HG03378 (cell line): Measurements from ENCODE around the gene DEK.
"Not testable (repeated sequence)": the region's sequence is repeated elsewhere in the genome, so short reads cannot be mapped to it uniquely, and the experiment has no call there.

Experiments used
- ATAC-seq: cut with Tn5 transposase; IDR thresholded peaks from one replicate; pipeline ENCODE4 v1.9.1; 2021; ENCODE audit warnings: mild to moderate bottlenecking, moderate library complexity; ENCODE audit not compliant: unreplicated experiment

Gene DEK

GRCh38 chr6:18207949-18208348 is 56.4 kb downstream of the DEK start:
- no peak for ATAC-seq

GRCh38 chr6:18207438-18207837 is 56.9 kb downstream of the DEK start:
- ATAC-seq: no peak

DNA sequence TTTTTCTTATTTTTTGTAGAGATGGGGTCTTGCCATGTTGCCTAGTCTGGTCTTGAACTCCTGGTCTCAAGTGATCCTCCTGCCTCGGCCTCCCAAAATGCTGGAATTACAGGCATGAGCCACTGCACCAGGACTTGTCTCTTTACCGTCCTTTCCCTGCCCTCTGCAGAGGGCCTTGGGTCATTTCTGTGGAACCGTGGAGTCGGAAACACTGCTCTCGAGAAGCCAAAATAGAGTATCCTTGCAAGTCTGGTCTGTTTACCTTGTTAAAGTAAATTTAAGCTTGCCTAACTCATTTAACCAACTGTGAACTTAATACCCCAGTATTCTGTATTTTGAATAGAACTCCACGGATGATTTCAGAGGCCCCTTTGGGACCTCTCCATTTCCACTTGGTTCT is 57.7 kb downstream of the DEK start:
- ATAC-seq: no peak

DNA sequence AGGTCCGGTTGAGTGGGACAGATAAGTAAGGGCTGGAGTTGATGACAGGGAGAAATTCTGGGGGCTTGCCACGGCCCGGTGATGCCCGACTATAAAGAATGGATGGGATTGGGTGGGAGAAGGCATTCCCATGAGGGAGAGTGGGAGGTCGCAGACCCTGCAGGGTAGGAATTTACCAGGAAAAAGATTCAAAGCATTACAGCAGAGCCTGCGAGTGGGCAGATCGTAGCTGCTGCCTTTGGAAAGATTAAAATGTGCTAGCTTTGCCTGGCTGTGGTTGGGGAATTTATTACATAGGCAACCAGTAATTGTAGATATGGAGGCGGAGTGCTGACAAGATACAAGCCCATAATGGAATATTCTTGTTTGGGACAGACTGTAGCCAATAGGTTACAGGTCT is 59.6 kb downstream of the DEK start:
- ATAC-seq: no peak

DNA sequence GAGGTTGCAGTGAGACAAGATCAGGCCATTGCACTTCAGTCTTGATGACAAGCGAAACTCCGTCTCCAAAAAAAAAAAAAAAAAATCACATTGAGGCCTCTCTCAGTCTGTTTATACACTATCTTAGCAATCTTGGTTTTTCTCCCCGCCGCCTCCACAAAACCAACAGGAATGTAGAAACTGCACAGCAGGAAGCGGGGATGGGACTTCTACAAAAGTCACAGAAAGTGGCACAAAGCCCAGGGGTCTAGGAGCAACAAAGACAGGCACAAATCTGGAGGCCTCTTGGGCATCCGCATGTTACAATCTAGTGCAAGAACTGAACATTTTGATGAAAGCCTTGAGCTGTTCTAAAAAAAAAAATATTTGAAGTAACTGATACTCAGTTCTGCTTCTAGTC is 60.5 kb downstream of the DEK start:
- ATAC-seq: no peak

- ATAC-seq: no peak
Observed at GRCh38 chr6:18192026-18192425, 72.3 kb downstream of the DEK start.

DNA sequence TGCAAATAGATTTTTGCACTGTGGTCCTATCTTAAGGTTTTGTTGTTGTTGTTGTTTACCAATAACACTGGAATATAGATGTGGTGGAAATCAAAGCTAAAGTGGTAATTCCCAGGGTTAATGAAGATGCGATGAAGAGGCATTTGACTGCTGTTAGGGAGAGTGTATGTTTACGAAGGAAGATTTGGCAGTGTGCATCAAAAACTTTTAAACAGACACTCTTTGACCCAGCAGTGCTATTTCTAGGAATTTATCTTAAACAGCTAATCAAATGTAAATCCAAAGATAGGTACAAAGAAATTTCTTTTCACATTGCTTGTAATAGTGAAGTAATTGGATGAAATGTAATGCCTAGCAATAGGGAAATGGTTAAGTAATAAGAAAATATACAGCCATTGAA is 75.1 kb downstream of the DEK start:
- no peak for ATAC-seq

GRCh38 chr6:18187701-18188100 is 76.6 kb downstream of the DEK start:
- ATAC-seq: no peak

- no peak for ATAC-seq
Observed at GRCh38 chr6:18186540-18187250, 77.6 kb downstream of the DEK start.

- ATAC-seq: no peak
Observed at GRCh38 chr6:18186033-18186432, 78.3 kb downstream of the DEK start.

GRCh38 chr6:18185624-18186023 is 78.7 kb downstream of the DEK start:
- no peak for ATAC-seq

DNA sequence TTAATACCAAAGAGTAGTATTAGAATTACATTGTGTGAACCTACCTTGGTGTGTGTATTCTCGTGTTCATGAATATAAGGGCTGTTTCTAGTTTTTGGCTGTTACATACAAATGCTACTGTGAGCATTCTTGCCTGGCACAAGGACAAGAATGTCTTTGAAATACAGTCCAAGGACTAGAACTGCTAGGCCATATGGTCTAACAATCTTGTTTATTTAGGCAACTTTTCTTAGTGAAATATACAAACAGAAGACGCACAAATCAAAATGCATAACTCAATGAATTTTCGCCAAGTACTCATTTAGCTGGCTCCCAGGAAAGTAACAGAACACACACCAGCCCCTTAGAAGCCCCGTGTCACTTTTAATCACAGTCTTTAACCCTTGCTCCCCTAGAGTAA is 80.6 kb downstream of the DEK start:
- no peak for ATAC-seq

- ATAC-seq: no peak
Observed at GRCh38 chr6:18182568-18182967, 81.8 kb downstream of the DEK start.

DNA sequence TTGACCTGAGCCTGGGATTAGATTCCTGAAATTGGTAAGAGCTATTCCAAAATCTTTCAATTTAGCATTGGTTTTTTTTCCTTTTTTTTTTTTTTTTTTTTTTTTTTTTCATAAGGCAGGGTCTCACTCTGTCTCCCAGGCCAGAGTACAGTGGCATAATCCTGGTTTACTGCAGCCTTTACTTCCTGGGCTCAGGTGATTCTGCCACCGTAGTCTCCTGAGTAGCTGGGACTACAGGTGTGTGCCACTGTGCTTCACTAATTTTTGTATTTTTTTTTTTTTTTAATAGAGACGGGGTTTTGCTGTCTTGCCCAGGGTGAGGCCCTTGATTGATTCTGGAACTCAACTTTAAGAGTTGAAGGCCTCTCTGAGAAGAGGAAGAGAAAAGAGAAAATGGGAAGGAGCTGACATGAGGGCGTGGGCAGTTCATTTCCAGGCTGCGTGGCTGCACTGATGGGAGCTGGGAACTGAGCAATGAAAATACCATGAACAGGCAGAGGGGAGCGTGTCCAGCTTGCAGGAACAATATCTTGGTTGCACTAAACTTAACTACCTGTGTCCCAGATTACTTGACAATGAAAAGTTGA is 84.5 kb downstream of the DEK start:
- ATAC-seq: no peak

- ATAC-seq: no peak
Observed at GRCh38 chr6:18178960-18179615, 85.2 kb downstream of the DEK start.

- no peak for ATAC-seq
Observed at GRCh38 chr6:18177286-18177965, 86.9 kb downstream of the DEK start.

GRCh38 chr6:18176198-18176597 is 88.1 kb downstream of the DEK start:
- ATAC-seq: not testable (repeated sequence)
